Cardiac muscle cell (in vitro differentiated cells and primary cell): ENCODE data around the gene SLC35F2. TPM values are rescaled to one million over a fixed set of nuclear protein-coding genes. Genes with fewer than 3 reads are reported as not detected.

Source experiments
- DNase-seq, 2 donors: peaks; one replicate each; pipeline versions ENCODE4 v3.0.0 to v3.0.0-alpha.2; 2010 to 2017; ENCODE audit warnings: low read depth in 1 of 2, low spot score in 1 of 2
- H3K27ac ChIP-seq: fragments of 200-600 bp; sonication (generic); 2 replicates; pipeline ENCODE4 v1.5.1; 2016
- H3K27me3 ChIP-seq: fragments of 200-600 bp; sonication (generic); 2 replicates; pipeline ENCODE4 v1.6.0; 2016; ENCODE audit warnings: control low read depth
- H3K36me3 ChIP-seq: fragments of 200-600 bp; sonication (generic); 2 replicates; pipeline ENCODE4 v1.5.1; 2016; ENCODE audit warnings: control low read depth
- H3K4me1 ChIP-seq: fragments of 200-600 bp; sonication (generic); 2 replicates; pipeline ENCODE4 v1.8.1; 2017; ENCODE audit warnings: low read depth, mild to moderate bottlenecking, mixed run types
- H3K4me3 ChIP-seq: fragments of 200-600 bp; sonication (generic); 2 replicates; pipeline ENCODE4 v1.5.1; 2016; ENCODE audit warnings: mild to moderate bottlenecking
- H3K9me3 ChIP-seq: fragments of 200-600 bp; sonication (generic); 2 replicates; pipeline ENCODE4 v1.5.1; 2017; ENCODE audit warnings: low read depth, mild to moderate bottlenecking, control low read depth
- polyA plus RNA-seq: library from polyadenylated mRNA; unstranded; fragments of >200 nt; fragmentation: Nextera tagmentation; extraction: Ambion mirVana; gene quantifications from 2 replicates; pipeline ENCODE4 v1.2.1, GENCODE V29; 2016
- total RNA-seq: library from RNA; depleted of rRNA; stranded (reverse); fragments of >200 nt; gene quantifications from 2 replicates; pipeline ENCODE4 v1.2.3, GENCODE V29; 2016
- TF ChIP-seq, protein P1 (sequence below): IDR thresholded peaks from 2 replicates; pipeline ENCODE4 v1.5.1; 2012; ENCODE audit warnings: low read depth, mild to moderate bottlenecking, low read length

SLC35F2 gene
- total and polyA plus RNA-seq, 2 experiments from 2014 or later: 6.9 to 10.1 TPM

DNA sequence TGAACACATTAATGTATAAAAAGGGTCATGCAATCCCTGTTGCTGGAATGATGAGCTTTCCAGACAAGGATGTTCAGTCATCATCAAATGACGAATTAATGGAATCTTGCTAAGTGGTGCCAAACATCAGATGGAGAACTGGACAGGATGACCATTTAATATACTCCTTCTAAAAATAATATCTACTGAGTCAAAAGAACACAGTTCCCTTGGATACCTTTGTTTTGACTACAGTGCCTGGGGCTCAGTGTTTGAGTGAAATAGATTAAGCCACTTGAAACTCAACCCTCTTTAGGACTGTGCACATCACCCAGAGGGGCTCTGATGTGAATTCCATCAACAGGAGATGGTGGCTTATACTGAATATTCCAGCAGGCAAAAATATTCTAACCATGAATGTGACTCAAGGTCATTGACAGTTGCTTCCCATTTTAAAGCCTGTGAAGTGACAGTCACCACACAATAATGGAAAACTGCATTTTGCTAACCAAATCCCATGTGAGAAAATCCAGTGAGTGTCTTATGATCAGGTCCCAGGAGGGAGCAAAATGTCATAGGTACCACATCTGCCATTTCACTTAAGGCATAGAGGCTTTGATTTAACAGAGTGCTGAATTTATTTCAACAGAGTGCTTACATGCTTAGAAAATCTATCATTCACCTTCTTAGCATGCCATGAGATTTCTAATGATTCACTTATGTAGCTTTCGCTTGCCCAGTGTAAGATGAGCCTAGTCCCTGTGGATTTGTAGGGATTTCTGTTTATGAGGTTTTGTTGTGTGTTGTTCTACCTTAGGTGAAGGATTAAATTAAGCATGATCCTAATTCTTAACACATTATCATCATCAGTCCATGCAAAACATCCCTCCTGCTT, 105.4 kb downstream of the SLC35F2 start:
- peaks cover 4% of the 10 kb centered on the region for H3K4me1 ChIP-seq
- H3K36me3 ChIP-seq: no peaks in the 10 kb centered on the region
- no peak overlapping the region for H3K27ac ChIP-seq
- H3K9me3 ChIP-seq: no peaks in the 10 kb centered on the region
- H3K27me3 ChIP-seq: no peaks in the 10 kb centered on the region
- no peak for DNase-seq
- H3K4me3 ChIP-seq: no peak overlapping the region
- TF ChIP-seq, protein P1, sequence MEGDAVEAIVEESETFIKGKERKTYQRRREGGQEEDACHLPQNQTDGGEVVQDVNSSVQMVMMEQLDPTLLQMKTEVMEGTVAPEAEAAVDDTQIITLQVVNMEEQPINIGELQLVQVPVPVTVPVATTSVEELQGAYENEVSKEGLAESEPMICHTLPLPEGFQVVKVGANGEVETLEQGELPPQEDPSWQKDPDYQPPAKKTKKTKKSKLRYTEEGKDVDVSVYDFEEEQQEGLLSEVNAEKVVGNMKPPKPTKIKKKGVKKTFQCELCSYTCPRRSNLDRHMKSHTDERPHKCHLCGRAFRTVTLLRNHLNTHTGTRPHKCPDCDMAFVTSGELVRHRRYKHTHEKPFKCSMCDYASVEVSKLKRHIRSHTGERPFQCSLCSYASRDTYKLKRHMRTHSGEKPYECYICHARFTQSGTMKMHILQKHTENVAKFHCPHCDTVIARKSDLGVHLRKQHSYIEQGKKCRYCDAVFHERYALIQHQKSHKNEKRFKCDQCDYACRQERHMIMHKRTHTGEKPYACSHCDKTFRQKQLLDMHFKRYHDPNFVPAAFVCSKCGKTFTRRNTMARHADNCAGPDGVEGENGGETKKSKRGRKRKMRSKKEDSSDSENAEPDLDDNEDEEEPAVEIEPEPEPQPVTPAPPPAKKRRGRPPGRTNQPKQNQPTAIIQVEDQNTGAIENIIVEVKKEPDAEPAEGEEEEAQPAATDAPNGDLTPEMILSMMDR: no peak

DNA sequence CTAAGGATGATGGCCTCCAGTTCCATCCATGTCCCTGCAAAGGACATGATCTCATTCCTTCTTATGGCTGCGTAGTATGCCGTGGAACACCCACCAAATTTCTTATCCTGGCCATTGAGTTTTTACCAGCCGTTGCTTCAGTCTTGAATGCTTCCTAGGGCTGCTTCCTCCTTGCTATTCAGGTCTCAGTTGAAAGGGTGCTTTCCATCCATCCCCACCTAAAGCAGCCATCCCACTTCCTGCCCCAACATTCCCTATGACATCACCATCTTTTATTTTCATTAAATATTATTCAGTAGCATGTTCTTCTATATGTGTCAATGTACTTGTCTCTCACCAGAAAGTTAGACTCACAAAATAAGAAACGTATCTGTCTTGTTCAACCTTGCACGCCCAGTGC, 106.1 kb downstream of the SLC35F2 start:
- DNase-seq: no peak
- Histone ChIP-seq H3K9me3 (no peaks in the 10 kb centered on the region), H3K36me3 (no peaks in the 10 kb centered on the region), H3K27ac (no peak overlapping the region), H3K4me1 (peaks cover 11% of the 10 kb centered on the region), H3K27me3 (no peaks in the 10 kb centered on the region), H3K4me3 (no peak overlapping the region)
- TF ChIP-seq, protein P1: no peak

- Histone ChIP-seq H3K27ac (no peak overlapping the region), H3K9me3 (no peaks in the 10 kb centered on the region), H3K36me3 (no peaks in the 10 kb centered on the region), H3K4me1 (peaks cover 18% of the 10 kb centered on the region), H3K4me3 (no peak overlapping the region), H3K27me3 (no peaks in the 10 kb centered on the region)
- TF ChIP-seq, protein P1: no peak
- DNase-seq: no peak
These were observed 107.5 kb downstream of the SLC35F2 start for GRCh38 chr11:107751082-107751481.

DNA sequence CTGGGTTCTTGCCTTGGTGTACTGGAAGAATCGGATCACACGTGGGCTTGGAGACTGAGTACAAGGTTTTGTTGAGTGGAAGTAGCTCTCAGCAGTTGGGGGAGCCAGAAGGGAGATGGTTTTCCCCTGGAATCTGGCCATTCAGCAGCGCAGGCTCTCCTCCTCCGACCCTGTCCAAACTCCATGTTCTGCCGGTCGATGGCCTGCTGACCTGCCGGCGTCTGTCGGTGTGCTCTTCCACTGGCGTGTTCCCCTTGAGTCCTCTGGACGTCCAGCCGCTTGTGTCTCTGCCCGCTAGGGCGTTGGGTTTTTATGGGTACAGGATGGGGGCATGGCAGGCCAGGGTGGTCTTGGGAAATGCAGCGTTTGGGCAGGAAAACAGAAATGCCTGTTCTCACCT, 108.3 kb downstream of the SLC35F2 start:
- no peaks in the 10 kb centered on the region for H3K36me3 ChIP-seq
- no peak for DNase-seq
- TF ChIP-seq, protein P1: no peak
- H3K9me3 ChIP-seq: no peaks in the 10 kb centered on the region
- no peak overlapping the region for H3K4me3 ChIP-seq
- H3K27me3 ChIP-seq: no peaks in the 10 kb centered on the region
- no peak overlapping the region for H3K27ac ChIP-seq
- H3K4me1 ChIP-seq: peaks cover 18% of the 10 kb centered on the region

DNA sequence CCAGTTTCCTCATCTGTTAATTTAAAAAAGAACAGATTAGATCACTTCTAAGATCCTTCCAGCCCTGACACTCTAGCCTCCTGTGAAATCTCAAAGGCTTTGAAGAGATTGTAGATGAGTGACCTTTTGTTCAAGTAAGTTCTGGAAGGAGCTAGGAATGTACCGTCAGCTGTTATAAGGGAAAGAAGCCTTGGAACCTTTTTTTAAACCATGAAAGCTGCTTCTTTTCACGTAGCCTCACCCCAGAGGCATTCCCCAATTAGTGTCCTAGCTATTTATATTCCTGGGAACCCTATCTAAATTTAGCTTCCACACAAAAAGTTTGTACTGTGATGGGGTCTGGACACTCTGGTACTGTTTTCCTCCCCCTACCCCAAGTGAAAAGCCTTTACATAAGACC, 111.0 kb downstream of the SLC35F2 start:
- no peak overlapping the region for H3K4me3 ChIP-seq
- no peaks in the 10 kb centered on the region for H3K9me3 ChIP-seq
- DNase-seq: peak in 1 of 2 donors; percentile 33
- TF ChIP-seq, protein P1: no peak
- no peaks in the 10 kb centered on the region for H3K27me3 ChIP-seq
- peak overlapping the region; percentile 95 for H3K27ac ChIP-seq
- H3K4me1 ChIP-seq: peaks cover 23% of the 10 kb centered on the region
- no peaks in the 10 kb centered on the region for H3K36me3 ChIP-seq
